Liver (tissue), 3 donors: Measurements from ENCODE around the gene SPATS2.

Source experiments
- CTCF ChIP-seq: fragments of 150-350 bp; IDR thresholded peaks from 2 replicates; pipeline ENCODE4 v1.5.1; 2017; ENCODE audit warnings: improper control_type of control experiment, low read depth, low read length; ENCODE audit not compliant: missing input control
- NR2F2 ChIP-seq: IDR thresholded peaks from 2 replicates; pipeline ENCODE4 v1.6.1; 2016; ENCODE audit warnings: antibody characterized with exemption
- donor health status: healthy.
- donor health status: healthy.

- TF ChIP-seq CTCF (no peak), NR2F2 (no peak)
Measured at GRCh38 chr12:49339464-49339861, 27.8 kb upstream of the SPATS2 start.
